Mucosa of stomach (tissue), 1 donor: ENCODE measurements around the gene FBXO31.

Source experiments
- H3K27me3 ChIP-seq: one replicate; pipeline ENCODE4 v1.7.0; 2013; ENCODE audit warnings: mild to moderate bottlenecking, low read length; ENCODE audit not compliant: control insufficient read depth, insufficient read depth
- H3K36me3 ChIP-seq: one replicate; pipeline ENCODE4 v1.7.0; 2013; ENCODE audit warnings: low read length; ENCODE audit not compliant: control insufficient read depth, insufficient read depth
- H3K4me1 ChIP-seq: one replicate; pipeline ENCODE4 v1.7.0; 2013; ENCODE audit warnings: mild to moderate bottlenecking, low read length; ENCODE audit not compliant: control insufficient read depth, insufficient read depth
- H3K4me3 ChIP-seq: one replicate; pipeline ENCODE4 v1.7.0; 2013; ENCODE audit warnings: low read length
- H3K9ac ChIP-seq: one replicate; pipeline ENCODE4 v1.7.0; 2013; ENCODE audit warnings: mild to moderate bottlenecking, low read length, moderate library complexity
- H3K9me3 ChIP-seq: one replicate; pipeline ENCODE4 v1.7.0; 2013; ENCODE audit warnings: mild to moderate bottlenecking, low read length, moderate library complexity; ENCODE audit not compliant: control insufficient read depth
- donor health status: Pancreatic carcinoma.

Gene FBXO31

DNA sequence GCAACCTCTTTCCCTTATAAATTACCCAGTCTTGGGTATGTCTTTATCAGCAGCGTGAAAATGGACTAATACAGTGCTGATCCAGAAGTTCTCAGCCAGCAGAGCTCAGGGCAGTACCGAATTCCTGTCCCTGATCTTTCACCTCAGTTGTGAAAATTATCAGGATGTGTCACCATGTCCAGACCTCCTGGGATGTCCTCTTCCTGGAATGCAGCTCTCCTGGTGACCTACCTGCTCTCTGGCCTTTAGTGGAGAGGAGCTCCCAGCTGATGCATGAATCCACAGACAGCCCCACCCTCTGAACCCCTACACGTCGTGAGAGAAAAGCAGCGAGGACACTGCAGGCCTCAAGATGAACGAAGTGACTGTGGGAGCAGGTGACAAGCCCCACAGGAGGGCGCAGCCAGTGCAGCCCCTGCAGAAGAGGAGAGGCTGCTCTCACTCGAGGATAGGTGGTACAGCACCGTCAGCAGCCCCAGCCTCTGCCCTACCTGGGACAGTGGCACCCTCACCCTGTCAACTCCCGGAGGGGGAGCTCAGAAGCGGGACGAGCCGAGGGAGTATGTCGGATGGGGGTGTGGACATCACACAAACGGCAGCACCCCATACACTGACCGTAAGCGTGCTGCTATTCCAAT, 44.4 kb downstream of the FBXO31 start:
- Histone ChIP-seq H3K36me3 (peaks cover 3% of the 10 kb centered on the region), H3K27me3 (no peaks in the 10 kb centered on the region), H3K9ac (no peak overlapping the region), H3K4me1 (no peaks in the 10 kb centered on the region), H3K9me3 (no peaks in the 10 kb centered on the region), H3K4me3 (no peak overlapping the region)

DNA sequence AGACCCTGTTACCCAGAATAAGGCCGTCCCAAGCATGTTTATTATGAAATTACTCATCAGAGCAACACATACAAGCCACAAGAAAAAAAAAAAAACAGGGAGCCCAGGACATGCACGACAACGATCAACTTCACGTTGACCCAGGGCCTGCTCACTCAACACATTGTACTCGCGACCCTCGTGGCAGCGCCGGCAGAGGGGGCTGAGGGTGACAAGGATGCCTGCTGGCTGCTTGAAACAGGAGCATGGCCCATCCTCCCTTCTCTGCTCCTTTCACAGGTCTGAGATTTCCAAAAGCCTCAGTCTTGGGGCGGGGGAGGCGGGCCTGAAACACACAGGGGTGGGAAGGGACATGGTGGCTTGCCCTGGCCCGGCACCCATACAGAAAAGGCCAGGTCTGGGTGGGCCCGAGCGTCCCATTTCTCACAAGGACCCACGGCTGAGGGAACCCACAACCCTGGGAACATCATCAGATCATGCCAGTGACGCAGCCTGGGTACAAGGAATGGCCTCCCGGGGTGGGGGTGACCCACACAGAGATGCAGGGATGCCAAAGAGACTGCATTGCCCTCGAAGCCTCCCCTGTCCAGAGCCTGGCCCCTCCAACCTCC, 45.3 kb downstream of the FBXO31 start:
- Histone ChIP-seq H3K9me3 (no peaks in the 10 kb centered on the region), H3K4me3 (no peak overlapping the region), H3K27me3 (no peaks in the 10 kb centered on the region), H3K9ac (no peak overlapping the region), H3K36me3 (peaks cover 3% of the 10 kb centered on the region), H3K4me1 (no peaks in the 10 kb centered on the region)

DNA sequence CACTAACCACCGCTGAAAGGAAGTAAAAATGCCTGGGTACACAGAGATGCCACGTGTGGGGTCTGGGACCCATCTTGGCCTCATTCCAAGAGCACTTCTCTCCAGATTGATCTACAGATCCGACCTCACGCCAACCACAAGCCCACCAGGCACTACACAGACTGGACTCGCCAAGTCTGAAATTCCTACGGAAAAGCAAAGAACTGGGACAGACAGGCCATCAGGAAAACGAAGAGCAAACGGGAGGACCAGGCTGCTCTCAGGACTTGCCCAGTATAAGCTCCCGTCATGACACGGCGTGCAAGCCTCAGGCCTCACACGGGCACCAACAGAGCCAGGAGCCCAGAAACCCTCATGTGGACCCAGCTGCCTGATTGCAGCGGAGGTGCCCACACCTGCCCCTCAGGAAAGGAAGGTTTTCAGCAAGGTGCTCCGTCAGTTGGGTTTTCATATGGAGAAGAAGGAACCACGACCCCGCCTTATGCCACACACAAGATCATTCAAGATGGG, 46.3 kb downstream of the FBXO31 start:
- Histone ChIP-seq H3K4me1 (no peaks in the 10 kb centered on the region), H3K9ac (no peak overlapping the region), H3K9me3 (no peaks in the 10 kb centered on the region), H3K4me3 (no peak overlapping the region), H3K36me3 (no peaks in the 10 kb centered on the region), H3K27me3 (no peaks in the 10 kb centered on the region)

DNA sequence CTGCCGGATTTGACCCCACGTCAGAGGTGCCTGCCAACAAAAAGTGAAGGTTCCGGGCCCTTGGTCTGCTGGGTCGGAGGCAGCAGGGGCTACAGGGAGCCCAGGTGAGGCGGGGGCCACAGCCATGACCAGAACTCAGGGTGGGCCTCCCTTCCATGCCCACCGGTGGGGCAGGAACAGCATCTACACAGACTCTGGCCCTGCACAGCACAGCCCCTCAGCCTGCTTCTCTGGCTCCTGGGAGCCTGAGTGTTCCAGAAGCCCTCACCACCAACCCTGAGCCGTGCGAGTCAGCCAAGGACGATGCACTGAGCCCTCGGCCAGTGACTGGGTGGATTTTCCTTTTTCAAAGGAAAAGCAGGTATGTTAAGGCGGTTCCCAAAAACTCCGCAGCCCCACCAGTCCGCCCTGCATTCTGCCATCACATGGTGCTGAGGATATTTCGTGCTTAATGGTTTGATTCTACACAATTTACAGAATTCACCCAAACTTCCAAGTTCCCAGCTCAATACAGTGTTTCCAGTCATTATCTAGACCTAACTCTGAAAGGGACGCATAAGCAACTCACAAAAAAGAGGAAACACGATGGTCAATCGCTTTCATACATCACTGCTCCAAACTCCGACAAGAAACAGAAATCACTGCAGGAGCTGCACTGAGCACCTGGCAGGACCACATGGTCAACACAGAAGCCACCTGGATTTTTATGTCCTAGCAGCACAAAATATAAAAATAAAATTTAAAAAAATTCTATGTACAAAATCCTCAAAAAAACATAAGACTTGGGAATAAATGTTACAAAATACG, 46.9 kb downstream of the FBXO31 start:
- no peak overlapping the region for H3K4me3 ChIP-seq
- no peaks in the 10 kb centered on the region for H3K9me3 ChIP-seq
- H3K4me1 ChIP-seq: no peaks in the 10 kb centered on the region
- no peaks in the 10 kb centered on the region for H3K27me3 ChIP-seq
- H3K36me3 ChIP-seq: no peaks in the 10 kb centered on the region
- H3K9ac ChIP-seq: no peak overlapping the region

DNA sequence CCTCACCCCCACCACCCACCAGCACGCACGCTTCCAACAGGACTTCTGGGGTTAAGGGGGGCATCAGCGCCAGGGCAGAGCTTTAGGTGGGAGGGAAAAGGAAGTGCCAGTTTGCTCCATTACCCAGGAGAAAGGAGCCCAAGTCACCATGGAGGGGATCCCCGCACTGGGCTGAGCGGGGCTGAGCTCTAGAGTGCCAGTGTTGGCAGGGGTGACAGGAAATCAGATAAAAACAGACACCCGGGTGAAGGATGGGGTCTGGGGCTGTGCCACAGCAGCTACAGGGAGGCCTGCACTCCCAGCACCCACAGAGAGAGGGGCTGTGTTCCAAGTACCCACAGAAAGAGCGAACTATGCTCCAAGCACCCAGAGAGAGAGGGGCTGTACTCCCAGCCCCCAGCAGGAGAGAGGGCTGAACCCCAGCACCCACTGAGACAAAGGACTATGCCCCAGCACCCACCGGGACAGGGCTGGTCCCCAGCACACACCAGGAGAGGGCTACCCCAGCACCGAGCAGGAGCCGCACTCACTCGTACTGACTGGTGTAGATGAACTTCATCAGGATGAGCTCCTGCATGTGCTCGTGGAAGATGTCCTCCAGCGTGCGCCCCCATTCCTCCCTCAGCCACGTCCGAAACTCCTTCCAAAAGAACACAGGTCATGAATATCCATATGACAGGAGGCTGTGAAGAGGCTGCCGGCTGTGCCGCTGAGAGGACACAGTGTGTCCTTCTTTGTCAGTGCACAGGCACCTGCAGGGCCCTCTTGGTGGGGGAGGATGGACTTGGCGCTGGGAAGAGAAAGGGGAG, 47.7 kb downstream of the FBXO31 start:
- Histone ChIP-seq H3K9me3 (no peaks in the 10 kb centered on the region), H3K4me3 (no peak overlapping the region), H3K9ac (no peak overlapping the region), H3K36me3 (no peaks in the 10 kb centered on the region), H3K27me3 (no peaks in the 10 kb centered on the region), H3K4me1 (no peaks in the 10 kb centered on the region)

DNA sequence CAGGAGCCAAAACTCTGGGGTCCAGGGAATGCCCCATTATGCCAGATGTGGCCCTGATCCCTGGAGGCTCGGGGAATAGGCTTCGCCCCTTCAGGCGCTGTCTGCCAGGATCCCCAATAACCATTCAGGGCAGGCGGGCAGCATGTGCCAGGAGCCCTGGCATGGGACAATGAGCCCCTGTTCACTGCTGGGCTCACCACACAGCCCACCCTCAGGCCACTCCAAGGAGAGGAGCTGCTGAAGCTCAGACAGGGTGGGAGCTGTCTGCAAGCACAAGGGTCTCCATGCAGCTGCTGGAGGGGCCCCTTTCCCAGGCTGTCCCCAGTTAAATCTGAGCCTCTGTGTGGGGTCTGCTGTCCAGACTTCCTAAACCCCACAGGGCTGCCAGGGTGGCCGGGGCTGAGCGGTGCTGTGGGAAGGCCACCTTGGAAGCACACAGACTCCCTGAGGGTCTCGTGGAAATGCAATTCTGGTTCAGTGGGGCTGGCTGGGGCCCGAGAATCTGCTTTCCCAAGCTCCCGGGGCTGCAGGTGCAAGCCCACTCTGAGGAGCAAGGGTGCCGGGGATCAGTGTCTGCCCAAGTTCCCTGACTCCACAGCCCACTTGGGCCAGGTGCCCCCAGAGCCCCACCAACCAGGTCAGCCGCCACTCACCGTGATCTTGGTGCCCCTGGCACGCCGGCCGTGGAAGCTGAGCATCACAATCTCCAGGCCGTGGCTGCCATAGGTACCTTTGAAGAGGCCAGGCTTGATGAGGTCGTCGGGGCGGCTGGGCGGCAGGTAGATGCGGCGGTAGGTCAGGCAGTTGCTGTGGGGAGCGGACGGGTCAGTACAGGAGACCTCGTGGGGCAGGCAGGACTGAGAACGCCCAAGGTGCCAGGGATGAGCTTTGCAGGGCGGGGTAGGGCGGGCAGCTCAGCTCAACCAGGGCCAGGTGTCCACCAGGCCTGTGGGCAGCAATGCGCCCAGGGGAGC, 48.6 kb downstream of the FBXO31 start:
- Histone ChIP-seq H3K4me3 (no peak overlapping the region), H3K9ac (no peak overlapping the region), H3K27me3 (no peaks in the 10 kb centered on the region), H3K9me3 (no peaks in the 10 kb centered on the region), H3K4me1 (no peaks in the 10 kb centered on the region), H3K36me3 (no peaks in the 10 kb centered on the region)

DNA sequence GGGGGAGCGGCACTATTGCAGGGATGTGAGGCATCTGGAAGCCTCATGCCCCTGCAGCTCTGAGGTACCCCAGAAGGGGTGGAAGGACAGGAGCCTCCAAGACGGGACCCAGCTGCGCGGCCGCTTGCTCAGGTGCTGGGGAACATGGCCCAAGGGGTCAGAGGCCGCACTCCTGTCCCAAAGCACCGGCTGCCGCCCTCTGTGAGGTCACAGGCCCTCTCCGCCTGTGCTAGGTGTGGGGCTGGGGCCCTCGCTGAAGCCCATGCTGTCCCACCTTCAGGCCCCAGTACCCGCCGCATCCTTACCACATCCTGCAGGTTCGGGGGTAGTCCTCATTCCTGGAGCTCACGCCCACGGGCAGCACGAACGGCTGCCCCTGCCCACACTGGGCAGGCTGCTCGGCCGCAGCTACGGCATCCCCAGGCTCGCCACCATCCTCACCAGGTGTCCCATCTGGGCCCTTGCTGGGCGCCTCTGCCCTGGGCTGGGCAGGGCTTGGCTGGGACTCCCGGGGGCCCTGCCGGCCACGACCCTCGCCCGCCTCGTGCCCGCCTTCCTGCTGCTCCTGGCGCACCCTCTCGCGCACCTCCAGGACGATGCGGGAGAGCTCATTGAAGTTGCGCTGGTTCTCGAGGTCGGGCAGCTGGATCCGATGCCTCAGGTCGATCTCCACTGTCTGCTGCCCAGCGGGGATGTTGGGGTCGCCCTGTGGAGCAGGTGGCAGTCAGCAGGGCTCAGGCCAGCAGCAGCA, 49.8 kb downstream of the FBXO31 start:
- Histone ChIP-seq H3K9me3 (no peaks in the 10 kb centered on the region), H3K9ac (no peak overlapping the region), H3K36me3 (no peaks in the 10 kb centered on the region), H3K4me3 (no peak overlapping the region), H3K4me1 (no peaks in the 10 kb centered on the region), H3K27me3 (no peaks in the 10 kb centered on the region)

DNA sequence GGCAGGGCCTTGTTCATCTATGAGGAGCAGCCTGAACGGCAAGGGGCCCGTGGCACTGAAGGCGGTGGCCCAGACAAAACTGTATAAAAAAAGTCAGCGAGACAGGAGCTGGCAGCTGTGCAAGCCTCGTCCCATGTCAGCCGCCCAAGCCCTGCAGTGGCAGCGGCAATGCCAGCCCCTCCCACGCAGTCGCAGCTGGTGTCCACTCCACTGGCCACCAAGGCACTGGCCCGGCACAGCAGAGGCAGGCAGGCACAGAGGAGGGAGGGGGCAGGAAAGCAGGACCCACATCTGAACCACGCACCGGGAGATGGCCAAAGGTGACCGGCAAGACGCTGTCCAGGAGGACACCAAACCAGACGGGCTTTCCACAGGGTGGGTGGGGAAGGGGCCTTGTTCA, 50.5 kb downstream of the FBXO31 start:
- Histone ChIP-seq H3K27me3 (no peaks in the 10 kb centered on the region), H3K4me3 (no peak overlapping the region), H3K9me3 (no peaks in the 10 kb centered on the region), H3K36me3 (no peaks in the 10 kb centered on the region), H3K9ac (no peak overlapping the region), H3K4me1 (no peaks in the 10 kb centered on the region)

DNA sequence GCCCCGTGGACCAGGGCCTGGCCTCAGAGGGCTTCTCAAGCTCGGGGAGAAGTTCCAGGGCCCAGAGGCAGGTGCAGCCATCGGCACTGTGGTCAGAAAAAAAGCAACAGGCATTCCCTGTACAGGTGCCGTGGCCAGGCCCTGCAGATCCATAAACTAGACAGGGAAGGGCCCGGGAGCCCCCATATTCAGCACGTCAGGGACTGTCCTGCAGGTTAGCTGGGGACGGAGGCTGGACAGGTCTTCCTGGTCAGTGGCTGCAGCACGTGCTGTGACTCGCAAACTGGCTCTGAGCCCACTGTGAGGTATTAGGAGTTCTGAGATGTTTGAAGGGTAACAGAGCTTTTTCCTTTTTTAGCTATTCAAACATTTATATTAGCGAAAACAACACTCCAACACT, 51.4 kb downstream of the FBXO31 start:
- no peaks in the 10 kb centered on the region for H3K4me1 ChIP-seq
- H3K36me3 ChIP-seq: no peaks in the 10 kb centered on the region
- no peaks in the 10 kb centered on the region for H3K27me3 ChIP-seq
- H3K4me3 ChIP-seq: no peak overlapping the region
- H3K9me3 ChIP-seq: no peaks in the 10 kb centered on the region
- no peak overlapping the region for H3K9ac ChIP-seq

DNA sequence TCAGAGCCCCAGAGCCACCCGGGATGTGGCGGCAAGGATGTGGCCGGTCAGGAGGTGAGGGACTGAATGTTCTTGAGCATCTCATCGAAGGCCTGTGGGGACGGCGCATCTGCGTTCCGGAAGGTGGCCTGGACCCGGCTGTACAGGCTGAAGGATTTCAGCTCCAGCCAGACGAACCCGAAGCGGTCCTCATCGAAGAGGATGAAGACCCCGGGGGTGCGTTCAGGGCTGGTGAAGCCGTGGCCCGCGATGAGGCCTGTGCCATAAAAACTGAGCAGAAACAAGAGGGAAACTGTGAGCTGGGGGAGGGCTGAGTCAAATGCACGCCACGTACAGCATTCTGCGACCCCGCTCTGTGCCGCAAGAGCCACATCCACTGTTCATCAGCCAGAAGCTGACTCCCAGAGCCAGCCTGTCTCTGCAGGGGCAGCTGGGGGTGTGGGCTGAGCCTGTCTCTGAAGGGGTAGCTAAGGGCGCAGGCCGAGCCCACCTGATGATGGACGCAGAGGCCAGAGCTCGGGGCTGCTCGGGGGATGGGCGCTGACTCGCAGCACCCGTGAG, 52.3 kb downstream of the FBXO31 start:
- Histone ChIP-seq H3K36me3 (no peaks in the 10 kb centered on the region), H3K27me3 (no peaks in the 10 kb centered on the region), H3K9ac (no peak overlapping the region), H3K9me3 (no peaks in the 10 kb centered on the region), H3K4me3 (no peak overlapping the region), H3K4me1 (no peaks in the 10 kb centered on the region)
